BJ (cell line): ENCODE results near the gene CFAP47. TPM values are rescaled to one million over a fixed set of nuclear protein-coding genes. Genes with fewer than 3 reads are reported as not detected.

Experiments
- CTCF ChIA-PET: fragments of 350-600 bp; formaldehyde crosslinking; extraction: SDS; loops from one replicate; lab custom pipeline; 2021; ENCODE audit warnings: antibody characterized with exemption, inconsistent platforms; lab: Yijun Ruan, JAX
- POLR2A ChIA-PET: fragments of 300-600 bp; sonication (Branson Sonifier 250); formaldehyde crosslinking; extraction: SDS; loops from one replicate; lab custom pipeline; 2021; ENCODE audit warnings: antibody characterized with exemption; lab: Charles Lee
- DNase-seq: peaks from one replicate; pipeline ENCODE4 v3.0.0-alpha.2; 2011; ENCODE audit warnings: low read depth
- H3K27me3 ChIP-seq: 2 replicates; pipeline ENCODE4 v1.6.0; 2011; ENCODE audit warnings: low read length; ENCODE audit not compliant: control insufficient read depth, insufficient read depth
- H3K36me3 ChIP-seq: 2 replicates; pipeline ENCODE4 v1.5.1; 2011; ENCODE audit warnings: low read length; ENCODE audit not compliant: control insufficient read depth, insufficient read depth
- H3K4me3 ChIP-seq: 2 replicates; pipeline ENCODE4 v1.5.1; 2011; ENCODE audit warnings: low read depth, mild to moderate bottlenecking, control low read depth, low read length
- polyA plus RNA-seq: library from polyadenylated mRNA; depleted of rRNA; stranded (reverse); fragments of >200 nt; gene quantifications from 2 replicates; pipeline ENCODE4 v1.2.3, GENCODE V29; 2011
- TF ChIP-seq, protein P1 (sequence below): IDR thresholded peaks from 2 replicates; pipeline ENCODE4 v1.5.1; 2011; ENCODE audit warnings: low read depth, mild to moderate bottlenecking, control low read depth, inconsistent platforms, low read length, moderate library complexity; ENCODE audit not compliant: insufficient read depth

Gene CFAP47
- polyA plus RNA-seq, 1 experiment: not detected

- no peaks in the 10 kb centered on the region for H3K27me3 ChIP-seq
- no peak for DNase-seq
- H3K36me3 ChIP-seq: no peaks in the 10 kb centered on the region
- TF ChIP-seq, protein P1, sequence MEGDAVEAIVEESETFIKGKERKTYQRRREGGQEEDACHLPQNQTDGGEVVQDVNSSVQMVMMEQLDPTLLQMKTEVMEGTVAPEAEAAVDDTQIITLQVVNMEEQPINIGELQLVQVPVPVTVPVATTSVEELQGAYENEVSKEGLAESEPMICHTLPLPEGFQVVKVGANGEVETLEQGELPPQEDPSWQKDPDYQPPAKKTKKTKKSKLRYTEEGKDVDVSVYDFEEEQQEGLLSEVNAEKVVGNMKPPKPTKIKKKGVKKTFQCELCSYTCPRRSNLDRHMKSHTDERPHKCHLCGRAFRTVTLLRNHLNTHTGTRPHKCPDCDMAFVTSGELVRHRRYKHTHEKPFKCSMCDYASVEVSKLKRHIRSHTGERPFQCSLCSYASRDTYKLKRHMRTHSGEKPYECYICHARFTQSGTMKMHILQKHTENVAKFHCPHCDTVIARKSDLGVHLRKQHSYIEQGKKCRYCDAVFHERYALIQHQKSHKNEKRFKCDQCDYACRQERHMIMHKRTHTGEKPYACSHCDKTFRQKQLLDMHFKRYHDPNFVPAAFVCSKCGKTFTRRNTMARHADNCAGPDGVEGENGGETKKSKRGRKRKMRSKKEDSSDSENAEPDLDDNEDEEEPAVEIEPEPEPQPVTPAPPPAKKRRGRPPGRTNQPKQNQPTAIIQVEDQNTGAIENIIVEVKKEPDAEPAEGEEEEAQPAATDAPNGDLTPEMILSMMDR: no peak
- ChIA-PET POLR2A (no interaction called here), CTCF (no interaction called here)
- H3K4me3 ChIP-seq: no peak overlapping the region
These were observed 469.4 kb downstream of the CFAP47 start for GRCh38 chrX:36388901-36389300.

DNA sequence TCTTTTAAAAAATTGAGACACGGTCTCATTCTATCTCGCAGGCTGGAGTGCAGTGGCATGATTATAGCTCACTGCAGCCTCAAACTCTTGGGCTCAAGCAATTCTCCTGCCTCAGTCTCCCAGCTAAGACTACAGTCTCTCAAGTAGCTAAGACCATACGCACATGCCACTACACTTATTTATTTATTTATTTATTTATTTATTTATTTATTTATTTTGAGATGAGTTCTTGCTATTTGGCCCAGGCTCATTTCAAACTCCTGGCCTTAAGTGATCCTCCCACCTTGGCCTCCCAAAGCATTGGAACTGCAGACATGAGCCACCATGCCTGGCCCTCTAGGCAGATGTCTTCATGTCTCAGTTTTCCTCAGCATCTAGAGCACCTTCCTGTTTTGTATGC, 482.2 kb downstream of the CFAP47 start:
- ChIA-PET CTCF (no interaction called here), POLR2A (no interaction called here)
- TF ChIP-seq, protein P1: no peak
- no peak overlapping the region for H3K4me3 ChIP-seq
- DNase-seq: no peak
- no peaks in the 10 kb centered on the region for H3K36me3 ChIP-seq
- no peaks in the 10 kb centered on the region for H3K27me3 ChIP-seq

GRCh38 chrX:36407836-36408235, 488.3 kb downstream of the CFAP47 start:
- DNase-seq: no peak
- no peaks in the 10 kb centered on the region for H3K36me3 ChIP-seq
- H3K27me3 ChIP-seq: no peaks in the 10 kb centered on the region
- no peak overlapping the region for H3K4me3 ChIP-seq
- TF ChIP-seq, protein P1: no peak
- CTCF ChIA-PET: no interaction called here
- POLR2A ChIA-PET: no interaction called here

GRCh38 chrX:36414056-36414455, 494.5 kb downstream of the CFAP47 start:
- no peak for DNase-seq
- no peaks in the 10 kb centered on the region for H3K36me3 ChIP-seq
- ChIA-PET CTCF (no interaction called here), POLR2A (no interaction called here)
- no peaks in the 10 kb centered on the region for H3K27me3 ChIP-seq
- TF ChIP-seq, protein P1: no peak
- no peak overlapping the region for H3K4me3 ChIP-seq

- DNase-seq: no peak
- H3K36me3 ChIP-seq: no peaks in the 10 kb centered on the region
- no peaks in the 10 kb centered on the region for H3K27me3 ChIP-seq
- ChIA-PET POLR2A (no interaction called here), CTCF (no interaction called here)
- TF ChIP-seq, protein P1: no peak
- no peak overlapping the region for H3K4me3 ChIP-seq
These were observed 502.8 kb downstream of the CFAP47 start for GRCh38 chrX:36422368-36422767.
